HCT116 (cell line): ENCODE results near the gene PPM1E. TPM values are rescaled to one million over a fixed set of nuclear protein-coding genes. Genes with fewer than 3 reads are reported as not detected.
A peak's percentile ranks its signal among the peaks of the same experiment; 100 is the strongest.

Experiments
- ATAC-seq: fragments of 200-7000 bp; cut with Tn5 transposase; 2 replicates; pipeline ENCODE4 v1.9.1; 2020; ENCODE audit warnings: mild to moderate bottlenecking, moderate library complexity
- Bru-seq: library from RNA; stranded (reverse); fragments of 400-500 nt; gene quantifications from one replicate; lab custom pipeline; 2021; lab: Mats Ljungman, UMichigan
- BruChase-seq, 2 experiments: library from RNA; stranded (reverse); fragments of 400-500 nt; gene quantifications; one replicate each; lab custom pipeline; 2021; lab: Mats Ljungman, UMichigan
- BruUV-seq: library from RNA; stranded (reverse); fragments of 400-500 nt; replicated peaks from 2 replicates; lab custom pipeline; 2021; lab: Mats Ljungman, UMichigan
- CTCF ChIA-PET: fragments of 300-600 bp; sonication (Branson Sonifier 250); formaldehyde crosslinking; loops from one replicate; lab custom pipeline; 2021; ENCODE audit warnings: antibody characterized with exemption; lab: Charles Lee
- POLR2A ChIA-PET: fragments of 300-600, 350-600 bp; sonication (Branson Sonifier 250); formaldehyde crosslinking; loops from one replicate; lab custom pipeline; 2021; ENCODE audit warnings: antibody characterized with exemption; lab: Charles Lee
- RAD21 ChIA-PET, 2 experiments: fragments of 300-600 bp; sonication (Branson Sonifier 250); formaldehyde crosslinking; loops; one replicate each; lab custom pipeline; 2023; ENCODE audit warnings: low total read pairs in 2 of 2; ENCODE audit not compliant: uncharacterized antibody in 2 of 2, unreplicated experiment in 2 of 2, low non-redundant PET in 1 of 2; lab: Charles Lee
- DNase-seq: peaks from one replicate; pipeline ENCODE4 v3.0.0-alpha.2; 2010; ENCODE audit warnings: low read depth, low spot score
- H2AFZ ChIP-seq: fragments of 200-600 bp; shearing (Covaris generic), sonication (generic); 2 replicates; pipeline ENCODE4 v1.6.1; 2017; ENCODE audit warnings: low read depth, mixed run types, mixed read lengths, antibody characterized with exemption, low read length; ENCODE audit not compliant: poor library complexity, severe bottlenecking
- H3K27ac ChIP-seq: 2 replicates; pipeline ENCODE4 v1.5.1; 2012; ENCODE audit warnings: low read depth, low read length
- H3K27me3 ChIP-seq: fragments of 200-600 bp; sonication (generic); 2 replicates; pipeline ENCODE4 v1.6.1; 2016; ENCODE audit warnings: mixed run types, low read length, mixed read lengths; ENCODE audit not compliant: insufficient read depth
- H3K36me3 ChIP-seq, 2 experiments: fragments of 200-500 bp in 1 of 2; fragments of 200-600 bp in 1 of 2; sonication (Bioruptor generic) in 1 of 2; sonication (generic) in 1 of 2; 2 replicates each; pipeline versions ENCODE4 v1.5.1 to v1.6.1; 2014 to 2016; ENCODE audit warnings: low read length in 2 of 2, inconsistent platforms in 1 of 2, mixed read lengths in 1 of 2, mixed run types in 1 of 2; ENCODE audit not compliant: insufficient read depth in 2 of 2, control insufficient read depth in 1 of 2
- H3K4me1 ChIP-seq, 2 experiments: fragments of 200-600 bp in 1 of 2; sonication (generic) in 1 of 2; 2 replicates each; pipeline versions ENCODE4 v1.5.1 to v1.6.1; 2012 to 2017; ENCODE audit warnings: low read length in 2 of 2, inconsistent platforms in 1 of 2, mild to moderate bottlenecking in 1 of 2, mixed read lengths in 1 of 2, mixed run types in 1 of 2, moderate library complexity in 1 of 2; ENCODE audit not compliant: insufficient read depth in 2 of 2, control insufficient read depth in 1 of 2
- H3K4me2 ChIP-seq: fragments of 200-600 bp; sonication (generic); 2 replicates; pipeline ENCODE4 v1.6.1; 2017; ENCODE audit warnings: mixed run types, low read length, mixed read lengths
- H3K4me3 ChIP-seq, 2 experiments: fragments of 200-600 bp in 1 of 2; sonication (generic) in 1 of 2; replicated peaks in 1 of 2; 2 replicates each; pipeline ENCODE4 v1.5.1; 2011 to 2016; ENCODE audit warnings: low read length in 2 of 2, control low read depth in 1 of 2, low read depth in 1 of 2, mild to moderate bottlenecking in 1 of 2, mixed read lengths in 1 of 2, mixed run types in 1 of 2
- H3K79me2 ChIP-seq: fragments of 200-600 bp; sonication (generic); 2 replicates; pipeline ENCODE4 v1.6.1; 2017; ENCODE audit warnings: mild to moderate bottlenecking, mixed run types, low read length, moderate library complexity, mixed read lengths; ENCODE audit not compliant: insufficient read depth
- H3K9ac ChIP-seq: fragments of 200-600 bp; sonication (generic); 2 replicates; pipeline ENCODE4 v1.6.1; 2016; ENCODE audit warnings: low read length, mixed read lengths
- H3K9me2 ChIP-seq: fragments of 200-600 bp; sonication (generic), shearing (Covaris generic); 2 replicates; pipeline ENCODE4 v1.6.1; 2017; ENCODE audit warnings: mixed run types, mild to moderate bottlenecking, moderate library complexity; ENCODE audit not compliant: insufficient read depth
- H3K9me3 ChIP-seq, 2 experiments: fragments of 200-500 bp in 1 of 2; fragments of 200-600 bp in 1 of 2; sonication (Bioruptor generic) in 1 of 2; sonication (generic) in 1 of 2; 2 replicates each; pipeline ENCODE4 v1.6.1; 2014 to 2017; ENCODE audit warnings: low read length in 2 of 2, mixed read lengths in 2 of 2, inconsistent platforms in 1 of 2, low read depth in 1 of 2, mild to moderate bottlenecking in 1 of 2, mixed run types in 1 of 2, moderate library complexity in 1 of 2; ENCODE audit not compliant: control insufficient read depth in 1 of 2, insufficient read depth in 1 of 2
- H4K20me1 ChIP-seq: fragments of 200-600 bp; sonication (generic), shearing (Covaris generic); 2 replicates; pipeline ENCODE4 v1.6.1; 2017; ENCODE audit warnings: mixed run types, mild to moderate bottlenecking, moderate library complexity; ENCODE audit not compliant: insufficient read depth
- ATF3 ChIP-seq: IDR thresholded peaks from 2 replicates; pipeline ENCODE4 v1.6.1; 2012
- CBX3 ChIP-seq: IDR thresholded peaks from 2 replicates; pipeline ENCODE4 v1.6.1; 2012; ENCODE audit warnings: low read depth
- CTCF ChIP-seq, 3 experiments: fragments of 200-600 bp in 1 of 3; sonication (generic) in 1 of 3; IDR thresholded peaks in 2 of 3; conservative IDR thresholded peaks in 1 of 3; 2 replicates each; pipeline ENCODE4 v1.5.1; 2012 to 2017; ENCODE audit warnings: low read depth in 2 of 3, low read length in 2 of 3, antibody characterized with exemption in 1 of 3, borderline replicate concordance in 1 of 3, control low read depth in 1 of 3, mild to moderate bottlenecking in 1 of 3, mixed read lengths in 1 of 3, mixed run types in 1 of 3, moderate library complexity in 1 of 3; ENCODE audit not compliant: insufficient read depth in 1 of 3
- ELF1 ChIP-seq: IDR thresholded peaks from 2 replicates; pipeline ENCODE4 v1.6.1; 2012; ENCODE audit warnings: low read depth, borderline replicate concordance
- EZH2 ChIP-seq: fragments of 200-600 bp; sonication (generic); IDR thresholded peaks from 2 replicates; pipeline ENCODE4 v1.6.1; 2017; ENCODE audit warnings: antibody characterized with exemption, mixed run types
- FOSL1 ChIP-seq: IDR thresholded peaks from 2 replicates; pipeline ENCODE4 v1.6.1; 2012; ENCODE audit warnings: low read depth
- JUND ChIP-seq: IDR thresholded peaks from 2 replicates; pipeline ENCODE4 v1.6.1; 2012
- POLR2A ChIP-seq: IDR thresholded peaks from 2 replicates; pipeline ENCODE4 v1.7.0; 2011; ENCODE audit warnings: borderline replicate concordance; ENCODE audit not compliant: insufficient read depth, insufficient read length; ENCODE audit errors: extremely low read depth
- POLR2AphosphoS5 ChIP-seq: IDR thresholded peaks from 2 replicates; pipeline ENCODE4 v1.6.1; 2011; ENCODE audit warnings: mild to moderate bottlenecking, low read depth, low read length, moderate library complexity
- REST ChIP-seq: IDR thresholded peaks from 2 replicates; pipeline ENCODE4 v1.6.1; 2012; ENCODE audit warnings: low read depth
- SRF ChIP-seq: IDR thresholded peaks from 2 replicates; pipeline ENCODE4 v1.6.1; 2012; ENCODE audit warnings: low read depth
- YY1 ChIP-seq: IDR thresholded peaks from 2 replicates; pipeline ENCODE4 v1.6.1; 2011; ENCODE audit warnings: low read length, low read depth, moderate library complexity, mild to moderate bottlenecking; ENCODE audit not compliant: insufficient replicate concordance; ENCODE audit errors: extremely low read depth
- ZFX ChIP-seq: fragments of 450-650 bp; IDR thresholded peaks from 2 replicates; pipeline ENCODE4 v1.6.1; 2017
- intact Hi-C: fragments of 100-400 bp; cut with micrococcal nuclease; formaldehyde crosslinking; loops from 2 replicates; pipeline ENCODE4 v1.10.0; 2022
- long read RNA-seq: library from polyadenylated mRNA; unstranded; transcript quantifications from one replicate; pipeline ENCODE4 v2.0.0, GENCODE V29; 2021; ENCODE audit not compliant: unreplicated experiment
- polyA plus RNA-seq: library from polyadenylated mRNA; unstranded; fragments of >200 nt; gene quantifications from 2 replicates; pipeline ENCODE4 v1.2.1, GENCODE V29; 2012; ENCODE audit warnings: missing spikeins
- total RNA-seq: library from RNA; stranded (reverse); gene quantifications from one replicate; pipeline ENCODE4 v1.2.1, GENCODE V29; 2021; ENCODE audit not compliant: unreplicated experiment
- TF ChIP-seq, protein P1 (sequence below): IDR thresholded peaks from 2 replicates; pipeline ENCODE4 v1.6.1; 2011; ENCODE audit warnings: mild to moderate bottlenecking, low read length, moderate library complexity; ENCODE audit not compliant: insufficient replicate concordance; ENCODE audit errors: extremely low read depth
- TF ChIP-seq, protein P2 (sequence below): IDR thresholded peaks from 2 replicates; pipeline ENCODE4 v1.6.1; 2012

PPM1E gene
- 0.02 TPM for total RNA-seq
- 0.03 and 0.04 TPM in 2 replicates for polyA plus RNA-seq
- percentile 15 among the genes with signal in this experiment for Bru-seq, nascent RNA
- BruChase-seq, experiment 1, labeled RNA remaining after a 6-hour chase: percentile 34 among the genes with signal in this experiment
- percentile 25 among the genes with signal in this experiment for BruChase-seq, experiment 2, labeled RNA remaining after a 2-hour chase
- long read RNA-seq: 0 reads

DNA sequence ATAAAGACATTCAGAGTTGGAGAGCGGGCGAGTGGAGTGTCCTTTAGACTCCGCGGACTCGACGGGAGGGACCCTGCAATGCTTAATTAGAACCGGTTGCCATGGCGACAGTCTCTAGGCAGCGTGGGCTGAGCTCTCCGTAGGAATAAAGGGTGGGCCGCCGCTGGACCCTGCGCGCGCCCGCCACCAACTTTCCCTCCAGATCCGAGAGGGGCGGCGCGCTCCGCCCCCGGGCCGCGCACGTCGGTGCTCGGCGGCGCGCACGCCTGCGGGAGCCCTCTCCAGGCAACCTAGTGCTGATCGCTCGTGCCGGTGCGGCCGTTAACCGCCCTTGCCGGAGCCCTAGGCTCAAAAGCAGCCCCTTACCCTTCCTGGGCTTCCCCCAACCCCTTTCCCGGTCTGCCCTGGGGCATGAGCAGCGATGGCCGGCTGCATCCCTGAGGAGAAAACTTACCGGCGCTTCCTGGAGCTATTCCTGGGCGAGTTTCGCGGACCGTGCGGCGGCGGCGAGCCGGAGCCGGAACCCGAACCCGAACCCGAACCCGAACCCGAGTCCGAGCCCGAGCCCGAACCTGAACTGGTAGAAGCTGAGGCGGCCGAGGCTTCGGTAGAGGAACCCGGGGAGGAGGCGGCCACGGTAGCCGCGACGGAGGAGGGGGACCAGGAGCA lies at the start of gene PPM1E:
Gene PPM1E, plus strand, starts transcription at position 278 of the 669 bp plus-strand sequence.
- no TSS peak for BruUV-seq
- CTCF ChIA-PET: no interaction called here
- Histone ChIP-seq H3K27ac (no peak within 1 kb of the TSS), H3K4me1 (no peaks in the 10 kb centered on the region), H4K20me1 (no peaks in the 10 kb centered on the region), H3K36me3 (no peaks in the 10 kb centered on the region), H3K9ac (no peak within 1 kb of the TSS), H3K4me3 (no peak within 1 kb of the TSS), H3K4me2 (no peak within 1 kb of the TSS), H3K27me3 (no peaks in the 10 kb centered on the region), H3K9me2 (no peaks in the 10 kb centered on the region), H2AFZ (no peak within 1 kb of the TSS), H3K79me2 (no peaks in the 10 kb centered on the region), H3K9me3 (no peaks in the 10 kb centered on the region)
- no peak for TF ChIP-seq FOSL1
- TF ChIP-seq CTCF (IDR thresholded peaks at IDR 0.05 in 2 of 3, conservative IDR thresholded peaks at IDR 0.05 in 1 of 3; ENCODE audit: borderline replicate concordance in 1 of 3, insufficient read depth in 1 of 3, low read depth in 2 of 3, low read length in 2 of 3): no peak
- TF ChIP-seq ATF3: no peak
- TF ChIP-seq JUND: no peak
- TF ChIP-seq YY1: no peak
- TF ChIP-seq SRF: no peak
- TF ChIP-seq POLR2A: no peak
- no peak for TF ChIP-seq REST
- TF ChIP-seq, protein P1, sequence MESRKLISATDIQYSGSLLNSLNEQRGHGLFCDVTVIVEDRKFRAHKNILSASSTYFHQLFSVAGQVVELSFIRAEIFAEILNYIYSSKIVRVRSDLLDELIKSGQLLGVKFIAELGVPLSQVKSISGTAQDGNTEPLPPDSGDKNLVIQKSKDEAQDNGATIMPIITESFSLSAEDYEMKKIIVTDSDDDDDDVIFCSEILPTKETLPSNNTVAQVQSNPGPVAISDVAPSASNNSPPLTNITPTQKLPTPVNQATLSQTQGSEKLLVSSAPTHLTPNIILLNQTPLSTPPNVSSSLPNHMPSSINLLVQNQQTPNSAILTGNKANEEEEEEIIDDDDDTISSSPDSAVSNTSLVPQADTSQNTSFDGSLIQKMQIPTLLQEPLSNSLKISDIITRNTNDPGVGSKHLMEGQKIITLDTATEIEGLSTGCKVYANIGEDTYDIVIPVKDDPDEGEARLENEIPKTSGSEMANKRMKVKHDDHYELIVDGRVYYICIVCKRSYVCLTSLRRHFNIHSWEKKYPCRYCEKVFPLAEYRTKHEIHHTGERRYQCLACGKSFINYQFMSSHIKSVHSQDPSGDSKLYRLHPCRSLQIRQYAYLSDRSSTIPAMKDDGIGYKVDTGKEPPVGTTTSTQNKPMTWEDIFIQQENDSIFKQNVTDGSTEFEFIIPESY: no peak
- TF ChIP-seq ZFX: no peak
- TF ChIP-seq POLR2AphosphoS5: no peak
- TF ChIP-seq, protein P2, sequence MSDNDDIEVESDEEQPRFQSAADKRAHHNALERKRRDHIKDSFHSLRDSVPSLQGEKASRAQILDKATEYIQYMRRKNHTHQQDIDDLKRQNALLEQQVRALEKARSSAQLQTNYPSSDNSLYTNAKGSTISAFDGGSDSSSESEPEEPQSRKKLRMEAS: no peak
- no peak for TF ChIP-seq ELF1
- TF ChIP-seq EZH2: no peak
- no peak for TF ChIP-seq CBX3
- no peak for DNase-seq
- POLR2A ChIA-PET: no interaction called here
- no peak for ATAC-seq
- intact Hi-C loops: no loop called here
- RAD21 ChIA-PET: no interaction called here
